BJ (cell line): Measurements from ENCODE around the gene RASGRP3. TPM values are rescaled to one million over a fixed set of nuclear protein-coding genes. Genes with fewer than 3 reads are reported as not detected.

Source experiments
- CTCF ChIA-PET: fragments of 350-600 bp; formaldehyde crosslinking; extraction: SDS; loops from one replicate; lab custom pipeline; 2021; ENCODE audit warnings: antibody characterized with exemption, inconsistent platforms; lab: Yijun Ruan, JAX
- POLR2A ChIA-PET: fragments of 300-600 bp; sonication (Branson Sonifier 250); formaldehyde crosslinking; extraction: SDS; loops from one replicate; lab custom pipeline; 2021; ENCODE audit warnings: antibody characterized with exemption; lab: Charles Lee
- DNase-seq: peaks from one replicate; pipeline ENCODE4 v3.0.0-alpha.2; 2011; ENCODE audit warnings: low read depth
- H3K27me3 ChIP-seq: 2 replicates; pipeline ENCODE4 v1.6.0; 2011; ENCODE audit warnings: low read length; ENCODE audit not compliant: control insufficient read depth, insufficient read depth
- H3K36me3 ChIP-seq: 2 replicates; pipeline ENCODE4 v1.5.1; 2011; ENCODE audit warnings: low read length; ENCODE audit not compliant: control insufficient read depth, insufficient read depth
- H3K4me3 ChIP-seq: 2 replicates; pipeline ENCODE4 v1.5.1; 2011; ENCODE audit warnings: low read depth, mild to moderate bottlenecking, control low read depth, low read length
- polyA plus RNA-seq: library from polyadenylated mRNA; depleted of rRNA; stranded (reverse); fragments of >200 nt; gene quantifications from 2 replicates; pipeline ENCODE4 v1.2.3, GENCODE V29; 2011; rRNA removed
- small RNA-seq: library from RNA; depleted of rRNA; stranded (forward); fragments of <200 nt; gene quantifications from one replicate; pipeline ENCODE3, GENCODE V24; 2012; ENCODE audit warnings: low replicate concordance, low read depth; ENCODE audit not compliant: insufficient read length
- TF ChIP-seq, protein P1 (sequence below): IDR thresholded peaks from 2 replicates; pipeline ENCODE4 v1.5.1; 2011; ENCODE audit warnings: low read depth, mild to moderate bottlenecking, control low read depth, inconsistent platforms, low read length, moderate library complexity; ENCODE audit not compliant: insufficient read depth

The RASGRP3 gene
- polyA plus RNA-seq, 1 experiment, result 2.6 TPM

DNA sequence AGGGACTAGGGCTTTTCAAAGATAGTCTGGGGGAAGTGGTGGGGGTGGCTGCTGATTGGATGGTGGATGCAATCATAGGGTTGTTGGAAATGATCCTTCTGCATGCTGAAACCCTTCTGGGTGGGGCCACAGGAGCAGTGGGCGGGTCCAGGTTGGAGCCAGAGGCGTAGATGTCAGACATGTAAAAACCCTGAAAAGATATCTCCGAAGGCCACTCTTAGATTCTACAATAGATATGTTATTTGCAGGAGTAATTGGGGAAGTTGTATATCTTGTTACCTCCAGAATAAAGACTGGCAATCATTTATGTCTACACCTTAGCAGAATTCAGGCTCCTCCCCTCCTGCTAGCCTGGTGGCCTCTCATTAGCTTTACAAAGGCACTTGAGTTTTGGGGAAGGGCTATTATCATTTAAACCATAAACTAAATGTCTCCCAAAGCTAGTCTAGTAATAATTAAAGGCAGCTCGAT lies 130.8 kb downstream of the RASGRP3 start:
- no peaks in the 10 kb centered on the region for H3K36me3 ChIP-seq
- H3K27me3 ChIP-seq, result 0 out of 2 replicates have a peak, but pooled peaks cover 1% of the 10 kb centered on the region
- ChIA-PET POLR2A (no interaction called here), CTCF (no interaction called here)
- DNase-seq, result no peak
- TF ChIP-seq, protein P1, sequence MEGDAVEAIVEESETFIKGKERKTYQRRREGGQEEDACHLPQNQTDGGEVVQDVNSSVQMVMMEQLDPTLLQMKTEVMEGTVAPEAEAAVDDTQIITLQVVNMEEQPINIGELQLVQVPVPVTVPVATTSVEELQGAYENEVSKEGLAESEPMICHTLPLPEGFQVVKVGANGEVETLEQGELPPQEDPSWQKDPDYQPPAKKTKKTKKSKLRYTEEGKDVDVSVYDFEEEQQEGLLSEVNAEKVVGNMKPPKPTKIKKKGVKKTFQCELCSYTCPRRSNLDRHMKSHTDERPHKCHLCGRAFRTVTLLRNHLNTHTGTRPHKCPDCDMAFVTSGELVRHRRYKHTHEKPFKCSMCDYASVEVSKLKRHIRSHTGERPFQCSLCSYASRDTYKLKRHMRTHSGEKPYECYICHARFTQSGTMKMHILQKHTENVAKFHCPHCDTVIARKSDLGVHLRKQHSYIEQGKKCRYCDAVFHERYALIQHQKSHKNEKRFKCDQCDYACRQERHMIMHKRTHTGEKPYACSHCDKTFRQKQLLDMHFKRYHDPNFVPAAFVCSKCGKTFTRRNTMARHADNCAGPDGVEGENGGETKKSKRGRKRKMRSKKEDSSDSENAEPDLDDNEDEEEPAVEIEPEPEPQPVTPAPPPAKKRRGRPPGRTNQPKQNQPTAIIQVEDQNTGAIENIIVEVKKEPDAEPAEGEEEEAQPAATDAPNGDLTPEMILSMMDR, result no peak
- H3K4me3 ChIP-seq, result no peak overlapping the region

DNA sequence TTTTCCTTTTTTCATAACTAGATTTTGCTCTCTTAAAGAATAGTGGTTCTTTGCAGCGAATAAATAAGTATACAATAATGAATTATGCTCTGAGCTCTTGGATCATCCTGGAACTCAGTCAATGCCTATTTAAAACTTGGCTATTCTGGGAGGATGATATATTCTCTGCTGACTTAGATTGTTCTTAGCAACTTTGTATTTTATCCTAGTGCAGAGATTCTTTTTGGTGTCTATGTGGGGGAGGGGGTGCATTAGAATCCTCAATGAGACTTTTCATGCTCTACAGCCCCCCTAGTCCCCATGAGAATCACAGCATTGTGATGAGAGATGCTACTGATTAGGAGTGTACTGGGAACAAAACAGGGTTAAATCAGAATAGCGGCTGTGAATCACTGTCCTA lies 131.5 kb downstream of the RASGRP3 start:
- Histone ChIP-seq H3K27me3 (0 out of 2 replicates have a peak, but pooled peaks cover 1% of the 10 kb centered on the region), H3K36me3 (no peaks in the 10 kb centered on the region), H3K4me3 (no peak overlapping the region)
- no peak for DNase-seq
- ChIA-PET CTCF (no interaction called here), POLR2A (no interaction called here)
- TF ChIP-seq, protein P1, result no peak

DNA sequence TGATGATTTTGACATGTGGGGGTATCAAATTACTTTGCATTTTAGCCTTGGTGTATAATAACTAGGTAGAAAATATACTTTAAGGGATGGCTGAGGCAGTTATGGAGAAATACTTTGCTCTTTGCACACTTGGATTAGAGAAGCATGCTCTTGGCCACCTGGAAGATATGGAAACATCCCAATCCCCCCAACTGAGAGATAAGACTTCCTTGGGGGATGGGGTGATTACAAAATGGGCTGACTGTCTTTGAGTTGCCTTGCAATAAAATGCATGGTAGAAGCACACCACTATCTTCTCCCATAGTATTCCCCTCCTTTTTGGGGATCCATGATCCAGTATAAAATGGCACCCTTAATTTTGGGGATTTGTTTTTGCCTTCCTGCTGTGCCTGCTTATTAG lies 137.7 kb downstream of the RASGRP3 start:
- CTCF ChIA-PET, result interaction anchor here (0.7 kb wide), 1 partner anchor 61 kb away, joined by 4 read pairs; no protein-coding TSS in a partner anchor
- DNase-seq, result no peak
- TF ChIP-seq, protein P1, result no peak
- Histone ChIP-seq H3K4me3 (no peak overlapping the region), H3K36me3 (no peaks in the 10 kb centered on the region), H3K27me3 (0 out of 2 replicates have a peak, but pooled peaks cover 1% of the 10 kb centered on the region)
- POLR2A ChIA-PET, result no interaction called here

Small RNA genes lying within 50 kb of the gene (small RNA-seq; reads per million reads assigned to genes)
- not detected for gene ATP6V0E1P3

Other genes with a start within 250 kb of the RASGRP3 start
- gene FAM98A, start 122.7 kb downstream of the RASGRP3 start, polyA plus RNA-seq, result 98.7 and 135 TPM in 2 replicates